ENCODE results near the gene PRSS57. TPM values are rescaled to one million over a fixed set of nuclear protein-coding genes. Genes with fewer than 3 reads are reported as not detected.
A peak's percentile ranks its signal among the peaks of the same experiment; 100 is the strongest.
"Not testable (repeated sequence)": the region's sequence is repeated elsewhere in the genome, so short reads cannot be mapped to it uniquely, and the experiment has no call there.

PRSS57 gene
- total RNA-seq, 1 experiment from 2014 or later = not detected

- H3K27ac ChIP-seq = peak overlapping the region; percentile 86
- H3K4me1 ChIP-seq (replicated peaks) = peaks cover 46% of the 10 kb centered on the region
- H3K27me3 ChIP-seq (replicated peaks) = no peaks in the 10 kb centered on the region
- DNase-seq (ENCODE audit: low read depth in 1 of 2, low spot score in 2 of 2) = peak; percentile 57 to 71
- peak overlapping the region; percentile 77 for H3K4me3 ChIP-seq
- H3K9me3 ChIP-seq (replicated peaks) = 0 out of 2 replicates have a peak, but pooled peaks cover 2% of the 10 kb centered on the region
- peaks cover 48% of the 10 kb centered on the region for H3K36me3 ChIP-seq
Measured at GRCh38 chr19:678791-679388, 16.4 kb downstream of the PRSS57 start.

- peaks cover 46% of the 10 kb centered on the region for H3K4me1 ChIP-seq (replicated peaks)
- 0 out of 2 replicates have a peak, but pooled peaks cover 2% of the 10 kb centered on the region for H3K9me3 ChIP-seq (replicated peaks)
- DNase-seq (ENCODE audit: low read depth in 1 of 2, low spot score in 2 of 2) = peak in 1 of 2 experiments; percentile 65
- H3K27me3 ChIP-seq (replicated peaks) = no peaks in the 10 kb centered on the region
- H3K27ac ChIP-seq = peak overlapping the region; percentile 93
- H3K36me3 ChIP-seq = peaks cover 43% of the 10 kb centered on the region
- H3K4me3 ChIP-seq = peak overlapping the region; percentile 57
Measured at GRCh38 chr19:677601-678436, 17.4 kb downstream of the PRSS57 start.

GRCh38 chr19:677201-677600 lies 18.1 kb downstream of the PRSS57 start:
- H3K4me3 ChIP-seq = peak overlapping the region; percentile 57
- H3K27ac ChIP-seq = peak overlapping the region; percentile 93
- H3K4me1 ChIP-seq (replicated peaks) = peaks cover 46% of the 10 kb centered on the region
- peaks cover 38% of the 10 kb centered on the region for H3K36me3 ChIP-seq
- peak; percentile 86 to 96 for DNase-seq (ENCODE audit: low read depth in 1 of 2, low spot score in 2 of 2)
- H3K27me3 ChIP-seq (replicated peaks) = no peaks in the 10 kb centered on the region
- 0 out of 2 replicates have a peak, but pooled peaks cover 2% of the 10 kb centered on the region for H3K9me3 ChIP-seq (replicated peaks)

- Histone ChIP-seq H3K4me3 (peak within 1 kb of the TSS; percentile 57), H3K4me1 (replicated peaks) (peaks cover 46% of the 10 kb centered on the region), H3K27ac (peak within 1 kb of the TSS; percentile 93), H3K36me3 (peaks cover 34% of the 10 kb centered on the region), H3K9me3 (replicated peaks) (0 out of 2 replicates have a peak, but pooled peaks cover 2% of the 10 kb centered on the region), H3K27me3 (replicated peaks) (no peaks in the 10 kb centered on the region)
- DNase-seq (ENCODE audit: low read depth in 1 of 2, low spot score in 2 of 2) = peak; percentile 74 to 78
Measured at GRCh38 chr19:676339-677105, 18.7 kb downstream of the PRSS57 start, which contains the start of gene FSTL3. Gene FSTL3, plus strand, starts transcription at chr19:676392. Its CDS starts 32 bp downstream, at chr19:676424.

- no peaks in the 10 kb centered on the region for H3K9me3 ChIP-seq (replicated peaks)
- H3K27me3 ChIP-seq (replicated peaks) = no peaks in the 10 kb centered on the region
- peak in 1 of 2 experiments; percentile 46 for DNase-seq (ENCODE audit: low read depth in 1 of 2, low spot score in 2 of 2)
- H3K4me3 ChIP-seq = peak overlapping the region; percentile 57
- H3K4me1 ChIP-seq (replicated peaks) = peaks cover 46% of the 10 kb centered on the region
- H3K27ac ChIP-seq = peak overlapping the region; percentile 93
- H3K36me3 ChIP-seq = peaks cover 32% of the 10 kb centered on the region
Measured at GRCh38 chr19:676007-676338, 19.3 kb downstream of the PRSS57 start.

GRCh38 chr19:674282-675151 lies 20.7 kb downstream of the PRSS57 start:
- H3K9me3 ChIP-seq (replicated peaks) = no peaks in the 10 kb centered on the region
- peaks cover 37% of the 10 kb centered on the region for H3K4me1 ChIP-seq (replicated peaks)
- H3K27ac ChIP-seq = no peak overlapping the region
- H3K36me3 ChIP-seq = peaks cover 33% of the 10 kb centered on the region
- no peak overlapping the region for H3K4me3 ChIP-seq
- H3K27me3 ChIP-seq (replicated peaks) = no peaks in the 10 kb centered on the region
- no peak for DNase-seq (ENCODE audit: low read depth in 1 of 2, low spot score in 2 of 2)

- Histone ChIP-seq H3K9me3 (replicated peaks) (no peaks in the 10 kb centered on the region), H3K27me3 (replicated peaks) (no peaks in the 10 kb centered on the region), H3K27ac (no peak overlapping the region), H3K4me3 (no peak overlapping the region), H3K36me3 (peaks cover 12% of the 10 kb centered on the region), H3K4me1 (replicated peaks) (peaks cover 7% of the 10 kb centered on the region)
- no peak for DNase-seq (ENCODE audit: low read depth in 1 of 2, low spot score in 2 of 2)
Measured at GRCh38 chr19:670609-671075, 24.6 kb downstream of the PRSS57 start.

- not testable (repeated sequence) for H3K9me3 ChIP-seq (replicated peaks); H3K36me3 ChIP-seq; H3K4me3 ChIP-seq; H3K27me3 ChIP-seq (replicated peaks); H3K27ac ChIP-seq; DNase-seq (ENCODE audit: low read depth in 1 of 2, low spot score in 2 of 2)
- H3K4me1 ChIP-seq (replicated peaks) = peaks cover 12% of the 10 kb centered on the region
Measured at GRCh38 chr19:668675-669434, 26.4 kb downstream of the PRSS57 start.

GRCh38 chr19:666985-667573 lies 28.2 kb downstream of the PRSS57 start:
- not testable (repeated sequence) for H3K27ac ChIP-seq; H3K4me3 ChIP-seq; H3K27me3 ChIP-seq (replicated peaks); H3K9me3 ChIP-seq (replicated peaks); DNase-seq (ENCODE audit: low read depth in 1 of 2, low spot score in 2 of 2)
- Histone ChIP-seq H3K36me3 (peaks cover 14% of the 10 kb centered on the region), H3K4me1 (replicated peaks) (peaks cover 18% of the 10 kb centered on the region)

GRCh38 chr19:664913-665443 lies 30.3 kb downstream of the PRSS57 start:
- Histone ChIP-seq H3K4me1 (replicated peaks) (peaks cover 31% of the 10 kb centered on the region), H3K27me3 (replicated peaks) (no peaks in the 10 kb centered on the region), H3K9me3 (replicated peaks) (peaks cover 3% of the 10 kb centered on the region; the same call in 1 of the 2 replicates), H3K36me3 (peaks cover 28% of the 10 kb centered on the region), H3K27ac (no peak overlapping the region), H3K4me3 (no peak overlapping the region)
- DNase-seq (ENCODE audit: low read depth in 1 of 2, low spot score in 2 of 2) = peak; percentile 79 to 89

GRCh38 chr19:663682-664117 lies 31.6 kb downstream of the PRSS57 start:
- Histone ChIP-seq H3K4me3 (peak overlapping the region; percentile 100), H3K9me3 (replicated peaks) (peaks cover 3% of the 10 kb centered on the region; the same call in 1 of the 2 replicates), H3K27ac (peak overlapping the region; percentile 53), H3K36me3 (peaks cover 38% of the 10 kb centered on the region), H3K27me3 (replicated peaks) (no peaks in the 10 kb centered on the region), H3K4me1 (replicated peaks) (peaks cover 31% of the 10 kb centered on the region)
- DNase-seq (ENCODE audit: low read depth in 1 of 2, low spot score in 2 of 2) = no peak
